H1 (cell line): ENCODE results near the gene SHMT2. TPM values are rescaled to one million over a fixed set of nuclear protein-coding genes. Genes with fewer than 3 reads are reported as not detected.
A peak's percentile ranks its signal among the peaks of the same experiment; 100 is the strongest.

Experiments
- CTCF ChIA-PET: fragments of 300-600 bp; sonication (Branson Sonifier 250); formaldehyde crosslinking; loops from one replicate; lab custom pipeline; 2021; ENCODE audit not compliant: partially characterized antibody; lab: Charles Lee
- POLR2A ChIA-PET: fragments of 300-600 bp; sonication (Branson Sonifier 250); formaldehyde crosslinking; loops from one replicate; lab custom pipeline; 2021; ENCODE audit warnings: inconsistent platforms; ENCODE audit not compliant: partially characterized antibody; lab: Charles Lee
- DNase-seq, 2 experiments: peaks; one replicate each; pipeline versions ENCODE4 v3.0.0 to v3.0.0-alpha.2; 2010 to 2022; ENCODE audit warnings: low spot score in 2 of 2, low read depth in 1 of 2, mixed read lengths in 1 of 2
- FAIRE-seq: peaks from 2 replicates; lab custom pipeline; 2011; peaks lifted over from hg19 to GRCh38; lab: Jason Lieb, UNC
- H2AFZ ChIP-seq: 2 replicates; pipeline ENCODE4 v1.8.1; 2012; ENCODE audit warnings: low read length, inconsistent platforms
- H2AK5ac ChIP-seq: 2 replicates; pipeline ENCODE4 v1.6.1; 2013; ENCODE audit warnings: low read depth, low read length
- H2BK120ac ChIP-seq: replicated peaks from 2 replicates; pipeline ENCODE3; 2013; ENCODE audit warnings: low read depth, low read length, inconsistent platforms
- H2BK12ac ChIP-seq: 2 replicates; pipeline ENCODE4 v1.6.1; 2013; ENCODE audit warnings: low read depth, low read length
- H2BK15ac ChIP-seq: 2 replicates; pipeline ENCODE4 v1.6.1; 2013; ENCODE audit warnings: low read length
- H2BK20ac ChIP-seq: 2 replicates; pipeline ENCODE4 v1.6.1; 2013; ENCODE audit warnings: low read length
- H2BK5ac ChIP-seq: 2 replicates; pipeline ENCODE4 v1.6.1; 2013; ENCODE audit warnings: low read depth, low read length
- H3K14ac ChIP-seq: 2 replicates; pipeline ENCODE4 v1.6.1; 2013; ENCODE audit warnings: inconsistent platforms; ENCODE audit not compliant: insufficient read length
- H3K18ac ChIP-seq: 2 replicates; pipeline ENCODE4 v1.6.1; 2013; ENCODE audit warnings: low read length; ENCODE audit errors: extremely low read depth
- H3K23ac ChIP-seq: 2 replicates; pipeline ENCODE4 v1.6.1; 2013; ENCODE audit warnings: inconsistent platforms; ENCODE audit not compliant: insufficient read length
- H3K23me2 ChIP-seq: 2 replicates; pipeline ENCODE4 v1.6.1; 2013; ENCODE audit warnings: low read depth, low read length
- H3K27ac ChIP-seq: 2 replicates; pipeline ENCODE4 v1.6.1; 2011; ENCODE audit warnings: low read depth, low read length, inconsistent platforms
- H3K27me3 ChIP-seq, 4 experiments: replicated peaks in 1 of 4; 1 replicate in 1 of 4; 2 replicates in 3 of 4; pipeline versions ENCODE4 v1.6.1 to v1.8.1; 2011 to 2013; ENCODE audit warnings: low read length in 3 of 4, mild to moderate bottlenecking in 3 of 4, inconsistent platforms in 2 of 4, mixed read lengths in 2 of 4, moderate library complexity in 1 of 4; ENCODE audit not compliant: control insufficient read depth in 3 of 4, insufficient read depth in 3 of 4; ENCODE audit errors: extremely low read depth in 1 of 4
- H3K36me3 ChIP-seq, 4 experiments: 2 replicates each; pipeline versions ENCODE4 v1.6.1 to v1.8.1; 2011 to 2013; ENCODE audit warnings: mild to moderate bottlenecking in 4 of 4, low read length in 3 of 4, moderate library complexity in 2 of 4, control low read depth in 1 of 4, inconsistent platforms in 1 of 4; ENCODE audit not compliant: insufficient read depth in 4 of 4, control insufficient read depth in 2 of 4
- H3K4ac ChIP-seq: replicated peaks from 2 replicates; pipeline ENCODE3; 2013; ENCODE audit warnings: low read length, low read depth, mixed read lengths, inconsistent platforms; ENCODE audit not compliant: insufficient read length
- H3K4me1 ChIP-seq, 4 experiments: replicated peaks in 1 of 4; 1 replicate in 1 of 4; 2 replicates in 3 of 4; pipeline versions ENCODE4 v1.6.1 to v1.8.1; 2011 to 2013; ENCODE audit warnings: low read length in 3 of 4, inconsistent platforms in 2 of 4, mixed read lengths in 1 of 4; ENCODE audit not compliant: insufficient read depth in 4 of 4, control insufficient read depth in 3 of 4
- H3K4me2 ChIP-seq, 2 experiments: 2 replicates each; pipeline versions ENCODE4 v1.6.1 to v1.8.1; 2011 to 2013; ENCODE audit warnings: low read depth in 2 of 2, low read length in 2 of 2, control low read depth in 1 of 2, inconsistent platforms in 1 of 2, mild to moderate bottlenecking in 1 of 2; ENCODE audit not compliant: insufficient read depth in 1 of 2
- H3K4me3 ChIP-seq, 4 experiments: fragments of 200-600, 300-600 bp in 1 of 4; sonication (generic), shearing (Covaris generic), sonication (Bioruptor Twin) in 1 of 4; 2 replicates each; pipeline versions ENCODE4 v1.5.1 to v1.8.1; 2011 to 2016; ENCODE audit warnings: low read length in 4 of 4, low read depth in 3 of 4, control low read depth in 2 of 4, inconsistent platforms in 2 of 4, mild to moderate bottlenecking in 2 of 4, mixed read lengths in 1 of 4, moderate library complexity in 1 of 4; ENCODE audit not compliant: insufficient read depth in 2 of 4; ENCODE audit errors: extremely low read depth in 1 of 4
- H3K56ac ChIP-seq: replicated peaks from 2 replicates; pipeline ENCODE3; 2013; ENCODE audit warnings: low read depth, mild to moderate bottlenecking, mixed read lengths, low read length, inconsistent platforms; ENCODE audit not compliant: insufficient read length
- H3K79me1 ChIP-seq: 2 replicates; pipeline ENCODE4 v1.6.1; 2013; ENCODE audit warnings: low read depth, low read length, control low read depth
- H3K79me2 ChIP-seq, 2 experiments: 2 replicates each; pipeline versions ENCODE4 v1.6.1 to v1.8.1; 2012 to 2013; ENCODE audit warnings: low read length in 2 of 2, mild to moderate bottlenecking in 2 of 2, inconsistent platforms in 1 of 2; ENCODE audit not compliant: insufficient read depth in 2 of 2, control insufficient read depth in 1 of 2
- H3K9ac ChIP-seq, 4 experiments: replicated peaks in 1 of 4; 1 replicate in 1 of 4; 2 replicates in 3 of 4; pipeline versions ENCODE4 v1.6.1 to v1.8.1; 2011 to 2013; ENCODE audit warnings: low read depth in 3 of 4, low read length in 3 of 4, control low read depth in 2 of 4, mild to moderate bottlenecking in 2 of 4, moderate library complexity in 2 of 4, inconsistent platforms in 1 of 4; ENCODE audit errors: extremely low read depth in 1 of 4
- H3K9me3 ChIP-seq, 2 experiments: 2 replicates each; pipeline versions ENCODE4 v1.6.1 to v1.8.1; 2012 to 2013; ENCODE audit warnings: mild to moderate bottlenecking in 2 of 2, moderate library complexity in 2 of 2, control low read depth in 1 of 2, inconsistent platforms in 1 of 2, low read depth in 1 of 2, low read length in 1 of 2, mixed read lengths in 1 of 2; ENCODE audit not compliant: insufficient read depth in 2 of 2
- H4K20me1 ChIP-seq, 2 experiments: replicated peaks in 1 of 2; 2 replicates each; pipeline versions ENCODE3 to v1.8.1; 2011 to 2013; ENCODE audit warnings: inconsistent platforms in 2 of 2, low read length in 2 of 2, mild to moderate bottlenecking in 1 of 2; ENCODE audit not compliant: insufficient read depth in 2 of 2, control insufficient read depth in 1 of 2
- H4K5ac ChIP-seq: 2 replicates; pipeline ENCODE4 v1.6.1; 2013; ENCODE audit warnings: low read length, low read depth, mixed read lengths, inconsistent platforms; ENCODE audit not compliant: insufficient read length
- H4K8ac ChIP-seq: 2 replicates; pipeline ENCODE4 v1.8.0; 2013; ENCODE audit warnings: mild to moderate bottlenecking, moderate library complexity, low read length, inconsistent platforms; ENCODE audit not compliant: insufficient read depth; ENCODE audit errors: extremely low read depth
- H4K91ac ChIP-seq: replicated peaks from 2 replicates; pipeline ENCODE3; 2013; ENCODE audit warnings: low read length, mixed read lengths, inconsistent platforms; ENCODE audit not compliant: insufficient read length
- CTBP2 ChIP-seq: IDR thresholded peaks from 2 replicates; pipeline ENCODE4 v1.7.0; 2011; ENCODE audit warnings: borderline replicate concordance, mild to moderate bottlenecking, moderate library complexity, mixed read lengths, low read length; ENCODE audit not compliant: insufficient read depth, insufficient read length
- EP300 ChIP-seq, 2 experiments: IDR thresholded peaks; 1 replicate in 1 of 2; 2 replicates in 1 of 2; pipeline ENCODE4 v1.6.1; 2011 to 2012; ENCODE audit warnings: low read depth in 2 of 2, low read length in 2 of 2, mild to moderate bottlenecking in 2 of 2, borderline replicate concordance in 1 of 2, inconsistent platforms in 1 of 2, moderate library complexity in 1 of 2
- FOSL1 ChIP-seq: IDR thresholded peaks from 2 replicates; pipeline ENCODE4 v1.6.1; 2011; ENCODE audit warnings: mild to moderate bottlenecking, low read depth, low read length, moderate library complexity; ENCODE audit not compliant: insufficient read depth
- KDM4A ChIP-seq: IDR thresholded peaks from one replicate; pipeline ENCODE4 v1.7.1; 2012; ENCODE audit warnings: low read depth, mild to moderate bottlenecking, moderate library complexity, low read length, inconsistent platforms; ENCODE audit not compliant: severe bottlenecking
- NANOG ChIP-seq: IDR thresholded peaks from 2 replicates; pipeline ENCODE4 v1.6.1; 2011; ENCODE audit warnings: low read length, low read depth, mild to moderate bottlenecking, inconsistent platforms; ENCODE audit not compliant: insufficient read depth, poor library complexity, severe bottlenecking
- RFX5 ChIP-seq: IDR thresholded peaks from 2 replicates; pipeline ENCODE4 v1.6.1; 2011; ENCODE audit warnings: low read depth, low read length, improper control_type of control experiment, borderline replicate concordance
- SIX5 ChIP-seq: IDR thresholded peaks from 2 replicates; pipeline ENCODE4 v1.6.1; 2011; ENCODE audit warnings: mild to moderate bottlenecking, low read depth, low read length
- TEAD4 ChIP-seq: IDR thresholded peaks from 2 replicates; pipeline ENCODE4 v1.6.1; 2012; ENCODE audit warnings: low read depth, low read length, inconsistent platforms, mixed read lengths
- USF2 ChIP-seq: IDR thresholded peaks from 2 replicates; pipeline ENCODE4 v1.6.1; 2011; ENCODE audit warnings: low read length, improper control_type of control experiment
- WGBS, 2 experiments: shearing (Covaris generic) in 1 of 2; methylation state at CpG; one replicate each; pipeline versions ENCODE4 v1.1.6 to v1.1.7; 2013 to 2015; ENCODE audit warnings: low lambda C conversion rate in 2 of 2, mixed read lengths in 2 of 2, inconsistent platforms in 1 of 2, low coverage in 1 of 2, missing lambda C conversion rate in 1 of 2; ENCODE audit not compliant: insufficient replicate concordance in 2 of 2, insufficient coverage in 1 of 2, insufficient read length in 1 of 2; ENCODE audit errors: extremely low coverage in 1 of 2, missing lambda C conversion rate in 1 of 2; 5-methylcytosine and 5-hydroxymethylcytosine counted together
- polyA plus RNA-seq, 7 experiments: library from polyadenylated mRNA; depleted of rRNA in 3 of 7; stranded (reverse) in 5 of 7; unstranded in 2 of 7; fragments of >200 nt in 5 of 7; fragments of 200-250 nt in 2 of 7; gene quantifications; 1 replicate in 5 of 7; 2 replicates in 1 of 7; 4 replicates in 1 of 7; pipeline versions ENCODE4 v1.2.1 to v1.2.3, GENCODE V29; 2011 to 2013; ENCODE audit warnings: missing spikeins in 2 of 7, mixed read lengths in 2 of 7
- total RNA-seq: library from RNA; stranded (reverse); fragmentation: NEBNext Ultra II Directional; extraction: Animal tissue kit (Norgen Biotek cat#: 25700); gene quantifications from 2 replicates; pipeline ENCODE4 v1.2.1, GENCODE V29; 2021

Gene SHMT2
- total and polyA plus RNA-seq, 2 of the 8 experiments (the other 6 are each of a cell fraction or from before 2014, with no cell fraction given), result 274 to 520 TPM

- peaks cover 9 to 62% (median 45%) of the 10 kb centered on the region in 4 experiments for H3K4me1 ChIP-seq
- no peaks in the 10 kb centered on the region for H3K9me3 ChIP-seq
- no peak overlapping the region for H3K18ac ChIP-seq
- CTCF ChIA-PET, result interaction anchor here (0.9 to 10.1 kb wide), 3 partner anchors 21 to 45 kb away, joined by 3 to 726 read pairs (median 3); partner anchors contain the start of genes SHMT2 and STAC3
- peaks cover 7% of the 10 kb centered on the region; the same call in 1 of the 2 replicates for H3K23me2 ChIP-seq
- H4K5ac ChIP-seq, result no peak overlapping the region
- H4K91ac ChIP-seq, result peak overlapping the region; percentile 45
- peaks cover 78 to 94% (median 92%) of the 10 kb centered on the region in 4 experiments for H3K27me3 ChIP-seq
- POLR2A ChIA-PET, result interaction anchor here (0.9 to 8.8 kb wide), 5 partner anchors 17 to 269 kb away, joined by 3 to 686 read pairs (median 4); partner anchors contain the start of genes INHBE, MARS1 and SHMT2
- no peak overlapping the region for H4K8ac ChIP-seq
- FAIRE-seq, result no peak
- 54% methylated on average over 5 of the region's 5 CpGs; no CpG with 5 or more reads in 1 of the 2 experiments for WGBS, 2 experiments
- H2AK5ac ChIP-seq, result peak overlapping the region; percentile 82
- H3K36me3 ChIP-seq, result no peaks in the 10 kb centered on the region
- peak overlapping the region in 1 of 2 experiments; percentile 91; a peak in 1 of 4 replicates for H3K4me2 ChIP-seq
- no peak overlapping the region for H3K56ac ChIP-seq
- no peak overlapping the region for H3K23ac ChIP-seq
- peak overlapping the region; percentile 19 for H2BK120ac ChIP-seq
- H2BK5ac ChIP-seq, result no peak overlapping the region; the same call in 1 of the 2 replicates
- H2BK12ac ChIP-seq, result 0 out of 2 replicates have a peak overlapping the region, but pooled peaks have one; percentile 84
- H4K20me1 ChIP-seq, result peaks cover 13 to 38% of the 10 kb centered on the region in 2 experiments
- no peak overlapping the region for H2BK20ac ChIP-seq
- no peak overlapping the region for H3K9ac ChIP-seq
- H3K79me1 ChIP-seq, result no peaks in the 10 kb centered on the region
- H3K4ac ChIP-seq, result no peak overlapping the region
- H2AFZ ChIP-seq, result no peak overlapping the region
- no peak overlapping the region for H3K4me3 ChIP-seq
- peak overlapping the region; percentile 98; the same call in 1 of the 2 replicates for H2BK15ac ChIP-seq
- no peaks in the 10 kb centered on the region for H3K79me2 ChIP-seq
- H3K14ac ChIP-seq, result no peak overlapping the region
- peak in 1 of 2 experiments; percentile 49 for DNase-seq
- no peak overlapping the region for H3K27ac ChIP-seq
- TF ChIP-seq CTBP2, result no peak
- TF ChIP-seq USF2, result no peak
- no peak for TF ChIP-seq FOSL1
- no peak for TF ChIP-seq TEAD4
- no peak for TF ChIP-seq SIX5
- TF ChIP-seq EP300 (IDR thresholded peaks at IDR 0.05; ENCODE audit: borderline replicate concordance in 1 of 2, low read depth in 2 of 2, low read length in 2 of 2), result no peak
- TF ChIP-seq KDM4A, result no peak
- no peak for TF ChIP-seq RFX5
- no peak for TF ChIP-seq NANOG
Measured at GRCh38 chr12:57218030-57218853, 11.3 kb upstream of the SHMT2 start.
